Activated naive CD4-positive, alpha-beta T cell treated with anti-CD3 and anti-CD28 coated beads, Interleukin-2, amount 50 U/mL, for 24 hours (primary cell): Measurements from ENCODE around the gene DES.

Experiments used
- H3K27ac Mint-ChIP-seq: one replicate; pipeline ENCODE4 v1.8.0; 2021; ENCODE audit warnings: mild to moderate bottlenecking, mixed read lengths
- H3K27me3 Mint-ChIP-seq: one replicate; pipeline ENCODE4 v1.8.0; 2021; ENCODE audit warnings: mixed read lengths
- H3K36me3 Mint-ChIP-seq: one replicate; pipeline ENCODE4 v1.8.0; 2021; ENCODE audit warnings: mixed read lengths
- H3K4me1 Mint-ChIP-seq: one replicate; pipeline ENCODE4 v1.8.0; 2021; ENCODE audit warnings: mixed read lengths
- H3K4me3 Mint-ChIP-seq: one replicate; pipeline ENCODE4 v1.8.0; 2021; ENCODE audit warnings: mild to moderate bottlenecking, mixed read lengths
- H3K9me3 Mint-ChIP-seq: one replicate; pipeline ENCODE4 v1.8.0; 2021; ENCODE audit warnings: mixed read lengths

Gene DES

GRCh38 chr2:219464286-219465032 lies 46.3 kb downstream of the DES start:
- no peaks in the 10 kb centered on the region for H3K36me3 Mint-ChIP-seq
- no peaks in the 10 kb centered on the region for H3K4me1 Mint-ChIP-seq
- H3K4me3 Mint-ChIP-seq: no peak overlapping the region
- no peaks in the 10 kb centered on the region for H3K27me3 Mint-ChIP-seq
- H3K9me3 Mint-ChIP-seq: no peaks in the 10 kb centered on the region
- H3K27ac Mint-ChIP-seq: no peak overlapping the region

GRCh38 chr2:219465659-219466561 lies 47.7 kb downstream of the DES start:
- no peaks in the 10 kb centered on the region for H3K27me3 Mint-ChIP-seq
- no peaks in the 10 kb centered on the region for H3K4me1 Mint-ChIP-seq
- no peaks in the 10 kb centered on the region for H3K9me3 Mint-ChIP-seq
- H3K36me3 Mint-ChIP-seq: no peaks in the 10 kb centered on the region
- no peak overlapping the region for H3K27ac Mint-ChIP-seq
- no peak overlapping the region for H3K4me3 Mint-ChIP-seq

- no peaks in the 10 kb centered on the region for H3K36me3 Mint-ChIP-seq
Measured at GRCh38 chr2:219466816-219467735, 48.9 kb downstream of the DES start.

GRCh38 chr2:219467736-219468075 lies 49.5 kb downstream of the DES start:
- no peaks in the 10 kb centered on the region for H3K36me3 Mint-ChIP-seq
- H3K4me1 Mint-ChIP-seq: no peaks in the 10 kb centered on the region
- H3K27ac Mint-ChIP-seq: no peak overlapping the region
- H3K27me3 Mint-ChIP-seq: no peaks in the 10 kb centered on the region
- no peaks in the 10 kb centered on the region for H3K9me3 Mint-ChIP-seq
- no peak overlapping the region for H3K4me3 Mint-ChIP-seq

More at GRCh38 chr2:219466816-219467735, 48.9 kb downstream of the DES start:
- H3K4me3 Mint-ChIP-seq: no peak overlapping the region
- no peaks in the 10 kb centered on the region for H3K4me1 Mint-ChIP-seq
- no peaks in the 10 kb centered on the region for H3K27me3 Mint-ChIP-seq
- no peaks in the 10 kb centered on the region for H3K9me3 Mint-ChIP-seq
- H3K27ac Mint-ChIP-seq: no peak overlapping the region

- H3K4me3 Mint-ChIP-seq: no peak overlapping the region
- no peak overlapping the region for H3K27ac Mint-ChIP-seq
- H3K9me3 Mint-ChIP-seq: no peaks in the 10 kb centered on the region
- H3K27me3 Mint-ChIP-seq: no peaks in the 10 kb centered on the region
- H3K4me1 Mint-ChIP-seq: no peaks in the 10 kb centered on the region
- H3K36me3 Mint-ChIP-seq: no peaks in the 10 kb centered on the region
Measured at GRCh38 chr2:219468410-219469185, 50.4 kb downstream of the DES start.

GRCh38 chr2:219469186-219469724 lies 51.1 kb downstream of the DES start:
- H3K4me1 Mint-ChIP-seq: no peaks in the 10 kb centered on the region
- no peaks in the 10 kb centered on the region for H3K9me3 Mint-ChIP-seq
- no peaks in the 10 kb centered on the region for H3K27me3 Mint-ChIP-seq
- H3K4me3 Mint-ChIP-seq: no peak overlapping the region
- H3K27ac Mint-ChIP-seq: no peak overlapping the region
- no peaks in the 10 kb centered on the region for H3K36me3 Mint-ChIP-seq

GRCh38 chr2:219470429-219470828 lies 52.3 kb downstream of the DES start:
- H3K4me3 Mint-ChIP-seq: no peak overlapping the region
- no peaks in the 10 kb centered on the region for H3K9me3 Mint-ChIP-seq
- no peaks in the 10 kb centered on the region for H3K4me1 Mint-ChIP-seq
- H3K36me3 Mint-ChIP-seq: no peaks in the 10 kb centered on the region
- H3K27me3 Mint-ChIP-seq: no peaks in the 10 kb centered on the region
- no peak overlapping the region for H3K27ac Mint-ChIP-seq

GRCh38 chr2:219471476-219472371 lies 53.5 kb downstream of the DES start:
- no peaks in the 10 kb centered on the region for H3K36me3 Mint-ChIP-seq

GRCh38 chr2:219472629-219473187 lies 54.5 kb downstream of the DES start:
- H3K4me1 Mint-ChIP-seq: peaks cover 4% of the 10 kb centered on the region
- no peak overlapping the region for H3K4me3 Mint-ChIP-seq
- no peak overlapping the region for H3K27ac Mint-ChIP-seq
- H3K27me3 Mint-ChIP-seq: peaks cover 3% of the 10 kb centered on the region
- no peaks in the 10 kb centered on the region for H3K9me3 Mint-ChIP-seq
- H3K36me3 Mint-ChIP-seq: no peaks in the 10 kb centered on the region

More at GRCh38 chr2:219471476-219472371, 53.5 kb downstream of the DES start:
- H3K4me1 Mint-ChIP-seq: peaks cover 4% of the 10 kb centered on the region
- H3K4me3 Mint-ChIP-seq: no peak overlapping the region
- peaks cover 3% of the 10 kb centered on the region for H3K27me3 Mint-ChIP-seq
- H3K27ac Mint-ChIP-seq: no peak overlapping the region
- no peaks in the 10 kb centered on the region for H3K9me3 Mint-ChIP-seq

- Mint-ChIP-seq H3K4me3 (no peak overlapping the region), H3K27me3 (peaks cover 3% of the 10 kb centered on the region), H3K27ac (no peak overlapping the region), H3K9me3 (no peaks in the 10 kb centered on the region), H3K4me1 (peaks cover 4% of the 10 kb centered on the region), H3K36me3 (no peaks in the 10 kb centered on the region)
Measured at GRCh38 chr2:219473511-219473910, 55.3 kb downstream of the DES start.

GRCh38 chr2:219474285-219475060 lies 56.3 kb downstream of the DES start:
- H3K27ac Mint-ChIP-seq: no peak overlapping the region
- H3K4me3 Mint-ChIP-seq: no peak overlapping the region
- H3K9me3 Mint-ChIP-seq: no peaks in the 10 kb centered on the region
- peaks cover 3% of the 10 kb centered on the region for H3K27me3 Mint-ChIP-seq
- H3K36me3 Mint-ChIP-seq: no peaks in the 10 kb centered on the region
- peaks cover 4% of the 10 kb centered on the region for H3K4me1 Mint-ChIP-seq

GRCh38 chr2:219475278-219475677 lies 57.1 kb downstream of the DES start:
- H3K36me3 Mint-ChIP-seq: no peaks in the 10 kb centered on the region
- peaks cover 3% of the 10 kb centered on the region for H3K27me3 Mint-ChIP-seq
- no peak overlapping the region for H3K27ac Mint-ChIP-seq
- H3K4me1 Mint-ChIP-seq: peaks cover 4% of the 10 kb centered on the region
- H3K4me3 Mint-ChIP-seq: no peak overlapping the region
- H3K9me3 Mint-ChIP-seq: no peaks in the 10 kb centered on the region
